HPDE6-E6E7 (cell line): ENCODE data around the gene REC8.
"Not testable (repeated sequence)": the region's sequence is repeated elsewhere in the genome, so short reads cannot be mapped to it uniquely, and the experiment has no call there.

Source experiments
- DNase-seq: peaks from one replicate; pipeline ENCODE4 v3.0.0; 2011; ENCODE audit warnings: missing footprints; ENCODE audit errors: extremely low spot score

REC8 gene

DNA sequence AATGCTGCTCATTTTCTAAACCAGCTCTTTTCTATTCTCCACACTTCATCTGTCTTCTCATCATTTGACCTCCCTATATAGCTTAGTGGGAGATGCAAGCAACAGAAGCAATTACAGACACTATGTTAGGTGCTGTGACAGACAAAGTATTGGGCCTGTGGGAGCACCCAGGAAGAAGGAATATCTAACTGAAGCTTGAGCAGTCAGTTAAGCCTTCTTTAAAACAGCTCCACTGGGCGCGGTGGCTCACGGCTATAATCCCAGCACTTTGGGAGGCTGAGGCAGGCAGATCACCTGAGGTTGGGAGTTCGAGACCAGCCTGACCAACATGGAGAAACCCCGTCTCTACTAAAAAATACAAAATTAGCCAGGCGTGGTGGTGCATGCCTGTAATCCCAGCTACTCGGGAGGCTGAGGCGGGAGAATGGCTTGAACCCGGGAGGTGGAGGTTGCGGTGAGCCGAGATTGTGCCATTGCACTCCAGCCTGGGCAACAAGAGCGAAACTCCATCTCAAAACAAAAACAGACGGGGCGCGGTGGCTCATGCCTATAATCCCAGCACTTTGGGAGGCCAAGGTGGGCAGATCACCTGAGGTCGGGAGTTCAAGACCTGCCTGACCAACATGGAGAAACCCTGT lies 31.5 kb downstream of the REC8 start:
- not testable (repeated sequence) for DNase-seq

DNA sequence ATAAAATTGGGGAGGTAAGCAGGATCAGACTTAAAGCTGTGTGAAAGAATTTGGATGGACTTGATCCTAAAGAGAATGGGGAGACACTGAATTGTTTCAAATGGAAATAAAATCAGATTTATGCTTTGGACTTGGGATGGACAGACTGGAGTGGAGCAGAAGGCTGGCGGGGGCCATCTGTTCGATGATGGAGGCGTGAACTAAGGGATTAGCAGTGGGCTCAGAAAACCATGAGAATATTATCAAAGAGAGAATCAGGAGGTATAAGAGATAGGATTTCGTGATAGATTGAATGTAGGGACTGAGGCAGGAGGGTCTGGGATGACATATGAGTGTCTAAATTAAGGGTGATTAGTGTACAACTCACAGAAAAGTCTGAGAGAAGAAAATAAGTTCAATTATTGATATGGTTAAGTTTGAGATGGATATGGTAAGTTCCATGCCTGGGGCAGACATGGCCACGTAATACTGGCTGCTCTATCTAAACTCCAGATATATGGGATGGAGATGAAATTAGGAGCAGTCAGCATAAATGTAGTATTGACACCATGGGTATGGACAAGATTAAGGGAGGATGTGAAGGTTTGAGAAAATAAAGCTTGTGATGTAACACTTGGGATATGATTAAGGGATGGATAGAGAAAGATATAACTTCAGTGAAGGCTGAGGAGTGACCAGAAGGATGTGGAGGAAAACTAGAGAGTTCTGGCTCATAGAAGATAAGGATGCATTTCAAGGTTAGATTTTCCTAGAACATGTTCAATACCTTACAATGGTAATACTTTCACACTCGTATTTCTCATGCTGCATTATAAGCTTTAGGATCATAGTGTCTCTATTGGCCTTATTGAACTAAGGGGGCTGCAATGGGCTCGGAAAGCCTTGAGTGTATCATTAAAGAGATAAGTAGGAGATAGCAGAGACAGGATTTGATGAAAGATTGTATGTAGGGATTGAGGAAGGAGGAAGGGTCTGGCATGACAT lies 32.6 kb downstream of the REC8 start:
- no peak for DNase-seq

DNA sequence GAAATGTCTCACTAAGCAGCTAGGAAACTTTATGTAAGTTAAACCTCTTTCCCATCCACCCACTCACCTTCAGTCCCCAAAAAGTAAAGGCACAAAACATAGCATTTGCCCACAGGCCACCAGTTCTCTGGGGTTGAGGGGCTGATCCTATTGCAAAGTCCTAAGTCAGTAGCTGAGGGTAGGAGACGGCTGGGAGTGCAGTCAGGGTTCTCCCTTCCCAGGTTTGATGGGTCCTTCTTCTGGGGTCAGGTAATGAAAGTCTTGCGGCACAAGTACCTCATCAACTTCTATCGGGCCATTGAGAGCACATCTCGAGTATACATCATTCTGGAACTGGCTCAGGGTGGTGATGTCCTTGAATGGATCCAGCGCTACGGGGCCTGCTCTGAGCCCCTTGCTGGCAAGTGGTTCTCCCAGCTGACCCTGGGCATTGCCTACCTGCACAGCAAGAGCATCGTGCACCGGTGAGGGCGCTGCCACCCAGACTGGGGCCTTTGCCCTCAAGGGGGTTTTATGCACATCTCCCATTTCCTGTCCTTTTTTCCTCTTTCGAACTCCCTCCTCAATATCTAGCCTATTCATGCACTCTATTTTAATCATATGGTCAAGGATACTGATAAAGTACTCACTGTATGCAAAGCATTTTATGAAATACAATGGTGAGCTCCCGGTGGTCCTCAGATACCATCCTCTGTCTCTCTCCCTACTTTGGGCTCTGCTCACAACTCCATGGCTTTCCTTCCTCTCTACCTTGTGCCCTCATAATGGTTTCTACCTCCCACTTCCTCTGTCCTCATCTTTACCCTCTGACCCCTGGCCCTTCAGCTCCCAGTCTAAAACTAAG lies 34.6 kb downstream of the REC8 start:
- no peak for DNase-seq

DNA sequence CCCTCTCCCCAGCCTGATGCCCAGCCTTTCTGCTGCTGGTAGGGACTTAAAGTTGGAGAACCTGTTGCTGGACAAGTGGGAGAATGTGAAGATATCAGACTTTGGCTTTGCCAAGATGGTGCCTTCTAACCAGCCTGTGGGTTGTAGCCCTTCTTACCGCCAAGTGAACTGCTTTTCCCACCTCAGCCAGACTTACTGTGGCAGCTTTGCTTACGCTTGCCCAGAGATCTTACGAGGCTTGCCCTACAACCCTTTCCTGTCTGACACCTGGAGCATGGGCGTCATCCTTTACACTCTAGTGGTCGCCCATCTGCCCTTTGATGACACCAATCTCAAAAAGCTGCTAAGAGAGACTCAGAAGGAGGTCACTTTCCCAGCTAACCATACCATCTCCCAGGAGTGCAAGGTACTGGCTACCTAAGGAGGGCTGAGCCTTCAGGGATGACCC lies 35.2 kb downstream of the REC8 start:
- DNase-seq = no peak

DNA sequence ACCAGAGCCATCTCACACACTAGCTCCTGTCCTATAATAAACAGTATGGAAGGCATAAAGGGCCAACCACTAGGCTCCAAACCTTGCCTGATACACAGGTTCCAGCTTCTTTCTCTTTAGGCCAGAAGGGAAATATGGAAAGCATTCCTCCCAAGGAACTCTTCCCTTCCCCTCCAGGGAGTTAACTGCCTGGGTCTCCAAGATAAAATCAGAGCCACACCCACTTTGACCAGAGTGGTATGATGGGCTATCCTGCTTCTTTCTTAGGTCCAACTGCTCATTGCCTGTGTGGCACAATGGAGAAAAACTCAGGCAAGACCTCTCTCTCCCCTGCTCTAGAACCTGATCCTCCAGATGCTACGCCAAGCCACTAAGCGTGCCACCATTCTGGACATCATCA lies 35.7 kb downstream of the REC8 start:
- no peak for DNase-seq

DNA sequence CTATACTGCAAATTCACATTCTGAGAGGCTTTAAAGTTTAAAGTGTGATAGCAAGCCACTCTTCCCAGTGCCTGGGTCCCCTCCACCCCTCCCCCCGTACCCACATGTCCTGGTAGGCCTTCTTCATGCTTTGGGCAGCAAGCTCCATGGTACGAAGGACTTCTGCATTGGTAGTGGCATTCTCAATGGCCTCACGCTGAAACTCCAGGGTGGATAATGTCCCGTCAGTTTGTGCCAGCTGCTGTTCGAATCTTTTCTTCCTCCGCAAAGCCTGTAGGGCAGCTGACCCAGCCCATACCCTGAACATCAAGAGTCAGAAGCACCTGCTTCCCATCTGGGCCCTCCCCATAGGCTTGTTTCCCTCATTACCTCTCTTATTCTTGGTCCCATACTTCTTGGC lies 39.4 kb downstream of the REC8 start:
- no peak for DNase-seq

DNA sequence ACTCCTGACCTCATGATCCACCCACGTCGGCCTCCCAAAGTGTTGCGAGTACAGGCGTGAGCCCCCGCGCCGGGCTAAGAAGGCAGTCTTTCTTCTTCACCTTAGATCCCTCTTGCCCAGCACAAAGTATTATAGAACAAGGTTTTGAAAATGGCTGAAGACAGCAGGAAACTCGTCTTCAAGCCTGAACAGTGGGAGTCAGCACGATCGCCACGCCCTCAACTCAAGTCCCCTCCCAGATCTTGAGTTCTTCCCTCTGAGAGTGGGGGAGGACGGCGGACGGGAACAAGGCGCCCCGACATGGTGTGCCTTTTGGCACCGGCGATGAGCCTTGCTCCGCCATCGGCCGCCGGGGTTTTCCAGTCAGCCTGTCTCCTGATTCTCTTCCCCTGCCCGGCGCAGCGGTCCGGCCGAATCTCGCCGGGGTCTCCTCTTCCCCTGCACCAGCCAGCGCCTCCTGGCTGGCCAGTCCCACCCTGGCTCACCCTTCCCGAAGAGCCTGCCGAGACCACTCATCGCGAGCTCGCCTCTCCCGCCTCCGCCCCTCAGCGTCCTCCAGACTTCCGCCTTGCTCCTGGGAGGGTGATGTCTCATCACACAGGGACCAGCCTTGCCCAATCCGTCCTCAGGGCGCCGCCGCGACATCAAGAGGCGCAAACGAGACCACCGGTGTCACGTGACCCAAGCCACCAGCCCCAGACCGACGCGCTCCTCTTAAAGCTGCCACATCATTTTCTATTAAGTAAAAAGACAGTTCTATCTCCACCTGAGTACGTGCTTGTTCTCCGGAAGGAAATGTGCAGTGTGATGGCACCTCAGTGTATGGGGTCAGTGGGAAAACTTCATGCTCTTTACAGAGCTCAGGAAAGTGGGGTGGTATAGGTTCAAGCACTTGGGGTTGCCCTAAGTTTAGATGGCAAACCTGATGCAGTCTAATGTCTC lies 41.3 kb downstream of the REC8 start, which contains the start of gene CHMP4A:
Gene CHMP4A, minus strand, starts transcription at position 565 of the 942 bp plus-strand sequence. Its CDS starts 49 bp downstream, at position 516.
- DNase-seq = peak; percentile 97

DNA sequence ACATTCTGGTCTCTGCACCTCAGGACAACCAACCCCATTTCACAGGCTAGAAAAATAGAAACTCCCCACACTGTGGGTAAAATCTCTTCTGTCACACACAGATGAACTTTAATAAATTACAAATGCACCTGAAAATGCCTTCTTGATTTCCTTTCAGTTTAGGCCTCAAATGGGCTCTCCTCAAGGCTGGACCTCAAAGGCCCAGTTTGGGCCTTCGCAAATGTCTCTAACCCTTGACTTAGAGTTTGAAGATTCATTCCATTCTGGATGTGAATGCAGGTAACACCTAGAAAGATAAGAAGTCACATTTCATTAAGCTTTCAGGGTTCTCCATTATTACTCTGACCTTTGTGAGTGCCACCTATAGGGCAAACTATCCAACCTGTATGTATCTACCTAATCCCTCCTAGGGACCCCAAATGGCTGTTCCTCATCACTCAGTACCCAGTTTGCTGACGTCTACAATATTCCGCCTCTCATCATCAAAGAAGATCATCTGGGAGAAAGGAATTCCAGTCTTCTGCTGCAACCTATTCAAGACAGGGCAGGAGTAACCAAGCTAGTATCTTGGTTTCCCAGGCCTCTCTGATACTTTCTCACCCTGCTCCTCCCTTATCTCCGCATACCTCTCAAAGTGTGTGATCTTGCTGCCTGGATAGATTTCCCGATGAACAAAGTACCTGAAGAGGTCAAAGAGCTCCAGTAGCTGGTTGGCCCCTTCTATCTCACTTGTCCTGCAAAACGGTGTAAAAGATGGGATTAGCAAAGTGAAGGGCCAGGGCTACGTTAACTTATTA lies 42.2 kb downstream of the REC8 start:
- DNase-seq = no peak

DNA sequence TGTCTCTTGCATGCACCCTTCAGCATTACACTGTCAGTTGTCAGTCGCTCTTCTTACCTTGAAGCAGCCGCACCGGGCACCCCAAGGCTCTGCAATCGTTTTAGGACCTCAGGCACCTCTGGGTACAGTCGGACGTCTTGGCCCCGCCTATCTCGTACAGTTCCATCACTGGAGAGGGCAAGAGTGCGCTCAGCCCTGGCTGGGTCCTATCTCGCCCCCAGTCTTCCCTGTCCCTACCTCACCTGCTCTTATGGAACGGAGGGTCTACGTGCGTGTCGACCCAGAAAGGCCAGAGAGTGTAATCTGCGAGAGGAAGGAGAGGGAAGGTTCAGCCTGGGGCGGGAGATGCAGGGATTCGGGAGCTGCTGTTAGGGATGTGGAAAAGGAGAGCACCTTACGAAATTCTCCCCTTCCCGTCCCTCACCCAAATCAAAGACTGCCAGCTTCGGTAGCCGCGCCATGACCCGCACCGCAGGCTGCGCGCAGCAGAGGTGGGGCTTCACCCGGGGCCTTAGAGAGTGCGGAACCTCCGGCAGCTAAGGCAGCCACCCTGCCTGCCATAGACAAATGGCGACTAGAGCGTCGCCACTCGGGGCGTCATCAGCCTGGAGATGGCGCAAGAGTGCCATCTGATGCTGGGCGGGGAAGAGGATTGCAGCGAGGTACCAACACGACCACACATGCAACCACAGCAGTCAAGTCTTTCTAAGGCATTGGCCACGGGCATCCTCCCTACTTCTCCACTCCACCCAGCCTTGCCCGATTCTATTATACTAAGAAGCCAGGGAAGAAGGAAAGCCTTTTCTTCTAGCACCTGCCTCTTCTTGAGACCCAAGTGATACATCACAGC lies 43.8 kb downstream of the REC8 start, which contains the start of gene MDP1:
Gene MDP1, minus strand, starts transcription at position 572 of the 850 bp plus-strand sequence. Its CDS starts 111 bp downstream, at position 461.
- DNase-seq = peak; percentile 83

DNA sequence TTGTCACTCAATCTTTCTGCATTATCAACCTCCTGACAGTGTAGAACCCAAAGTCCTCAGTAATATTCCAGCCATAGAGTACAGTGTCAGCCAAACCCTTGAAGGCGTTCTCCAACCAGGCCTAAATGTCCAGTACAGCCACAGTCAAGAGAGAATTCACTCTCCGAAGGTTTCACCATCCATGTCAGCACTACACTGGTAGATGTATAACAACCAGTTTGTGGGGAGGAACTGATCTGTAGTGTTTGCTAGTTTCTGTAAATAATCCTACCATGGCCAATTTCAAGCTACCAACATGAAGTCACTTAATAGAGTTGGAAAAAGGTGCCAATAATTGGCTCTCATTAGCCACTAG lies 44.4 kb downstream of the REC8 start:
- DNase-seq = no peak

DNA sequence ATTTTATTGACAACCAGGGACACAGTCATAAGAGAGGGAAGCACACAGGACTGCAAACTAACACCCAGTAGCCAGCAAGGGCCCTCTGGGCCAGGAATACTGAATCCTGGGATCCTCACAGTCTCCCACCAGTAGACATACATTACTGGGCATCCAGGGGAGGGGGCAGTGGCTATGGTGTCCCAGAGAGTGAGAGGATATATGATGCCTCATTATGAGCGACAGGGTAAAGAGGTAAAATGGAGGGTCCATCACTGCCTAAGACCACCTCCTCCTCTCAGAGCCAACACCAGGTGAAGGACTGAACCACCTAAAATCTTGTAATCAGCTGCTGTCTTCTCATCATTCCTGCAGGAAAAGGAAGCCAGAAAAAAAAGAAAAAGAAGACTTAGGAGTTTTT lies 45.0 kb downstream of the REC8 start:
- not testable (repeated sequence) for DNase-seq

DNA sequence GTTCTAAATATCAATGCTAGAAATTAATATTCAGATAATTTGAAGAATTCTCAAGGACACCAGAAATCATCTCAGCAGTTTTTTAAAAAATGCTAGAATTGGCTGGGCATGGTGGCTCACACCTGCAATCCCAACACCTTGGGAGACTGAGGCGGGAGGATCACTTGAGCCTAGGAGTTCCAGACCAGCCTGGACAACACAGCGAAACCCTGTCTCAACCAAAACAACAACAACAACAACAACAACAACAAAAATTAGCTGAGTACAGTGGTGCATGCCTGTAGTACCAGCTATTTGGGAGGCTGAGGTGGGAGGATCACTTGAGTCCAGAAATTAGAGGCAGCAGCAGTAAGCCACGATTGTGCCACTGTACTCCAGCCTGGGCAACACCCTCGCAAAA lies 47.2 kb downstream of the REC8 start:
- no peak for DNase-seq

DNA sequence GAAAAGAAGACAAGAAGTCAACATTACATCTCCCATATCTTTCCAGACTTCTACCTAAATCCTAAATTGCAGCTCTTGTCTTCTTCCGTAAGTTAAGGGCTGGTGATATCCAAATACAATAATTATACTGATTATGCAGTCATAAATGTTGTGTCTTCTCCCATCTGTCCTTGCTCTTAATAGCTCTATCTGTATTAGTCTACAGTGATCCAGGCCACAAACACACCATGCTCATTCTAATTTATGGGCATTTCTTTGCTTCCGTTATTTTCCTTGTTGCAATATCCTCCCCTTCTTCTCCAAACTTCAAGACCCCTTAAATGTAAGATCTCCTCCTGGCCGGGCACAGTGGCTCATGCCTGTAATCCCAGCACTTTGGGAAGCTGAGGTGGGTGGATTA lies 47.6 kb downstream of the REC8 start:
- no peak for DNase-seq

DNA sequence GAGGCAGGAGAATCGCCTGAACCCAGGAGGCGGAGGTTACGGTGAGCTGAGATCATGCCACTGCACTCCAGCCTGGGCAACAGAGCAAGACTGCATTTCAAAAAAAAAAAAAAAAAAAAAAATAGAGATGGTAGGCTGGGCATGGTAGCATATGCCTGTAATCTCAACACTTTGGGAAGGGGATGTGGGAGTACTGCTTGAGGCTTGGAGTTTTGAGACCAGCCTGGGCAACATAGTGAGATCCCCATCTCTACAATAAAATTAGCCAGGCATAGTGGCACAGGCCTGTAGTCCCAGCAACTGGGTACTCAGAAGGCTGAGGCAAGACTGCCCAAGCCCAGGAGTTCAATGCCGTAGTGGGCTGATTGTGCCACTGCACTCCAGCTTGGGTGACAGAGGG lies 51.1 kb downstream of the REC8 start:
- not testable (repeated sequence) for DNase-seq

DNA sequence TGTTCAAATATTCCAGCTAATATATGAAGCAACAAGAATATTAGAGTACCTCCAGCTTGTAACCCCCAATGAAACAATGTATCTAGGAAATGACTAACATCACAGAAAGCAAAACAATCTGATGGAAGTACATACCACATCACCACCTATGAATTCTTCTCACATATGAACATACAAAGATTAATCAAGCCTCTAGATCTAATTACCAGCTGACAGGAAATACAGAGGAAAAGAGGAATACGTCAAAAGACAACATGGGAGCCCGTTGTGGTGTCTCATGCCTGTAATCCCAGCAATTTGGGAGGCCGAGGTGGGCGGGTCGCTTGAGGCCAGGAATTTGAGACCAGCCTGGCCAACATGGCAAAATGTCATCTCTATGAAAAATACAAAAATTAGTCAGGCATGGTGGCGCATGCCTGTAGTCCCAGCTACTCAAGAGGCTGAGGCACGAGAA lies 52.8 kb downstream of the REC8 start:
- DNase-seq = peak; percentile 44

DNA sequence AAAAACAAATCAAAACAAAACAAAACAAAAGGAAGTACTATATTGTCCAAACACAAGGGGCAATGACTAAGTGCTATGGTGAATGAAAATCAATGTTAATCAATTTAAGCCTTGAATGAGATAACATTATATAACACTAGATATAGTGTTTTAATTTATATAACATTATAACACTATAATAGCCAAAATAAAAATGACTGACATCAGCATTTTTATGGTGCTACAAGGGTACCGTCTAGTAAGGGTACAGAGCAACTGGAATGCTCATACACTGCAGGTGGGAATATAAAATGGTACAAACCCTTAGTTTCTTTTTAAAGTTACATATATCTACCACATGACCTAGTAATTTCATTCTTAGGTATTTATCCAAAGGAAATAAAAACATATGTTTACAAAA lies 54.6 kb downstream of the REC8 start:
- DNase-seq = no peak

DNA sequence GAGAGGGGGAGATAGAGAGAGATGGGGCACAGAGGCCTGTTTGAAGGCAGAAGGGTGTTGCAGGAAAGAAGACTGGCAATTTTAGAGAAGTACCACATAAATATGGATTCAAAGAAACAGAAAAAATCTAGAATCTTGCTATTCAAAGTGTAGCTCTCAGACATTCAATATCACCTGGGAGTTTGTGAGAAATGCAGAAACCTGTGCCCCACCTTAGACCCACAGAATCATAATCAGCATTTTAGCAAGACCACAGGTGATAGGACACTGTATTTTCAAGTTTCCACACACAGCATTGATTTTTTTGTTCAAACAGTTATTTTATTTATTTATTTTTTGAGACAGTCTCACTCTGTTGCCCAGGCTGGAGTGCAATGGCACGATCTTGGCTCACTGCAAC lies 57.0 kb downstream of the REC8 start:
- no peak for DNase-seq
